Thyroid gland (tissue), 4 donors: ENCODE results near the gene FES.

Experiments used
- CTCF ChIP-seq, 6 experiments: fragments of 200-600 bp in 3 of 6; fragments of 450-650 bp in 3 of 6; sonication (generic) in 3 of 6; IDR thresholded peaks; one replicate each; pipeline ENCODE4 v1.5.1; 2016 to 2019; ENCODE audit warnings: antibody characterized with exemption in 6 of 6, mild to moderate bottlenecking in 2 of 6, inconsistent platforms in 1 of 6, moderate library complexity in 1 of 6
- POLR2A ChIP-seq, 2 donors: fragments of 450-650 bp; IDR thresholded peaks; one replicate each; pipeline ENCODE4 v1.6.1; 2017; ENCODE audit warnings: antibody characterized with exemption in 2 of 2, mild to moderate bottlenecking in 2 of 2, moderate library complexity in 1 of 2

- no peak for TF ChIP-seq CTCF (IDR thresholded peaks at IDR 0.05)
- no peak for TF ChIP-seq POLR2A (IDR thresholded peaks at IDR 0.05)
Observed at GRCh38 chr15:90881181-90881977, 2.9 kb upstream of the FES start.
